HepG2 (cell line): ENCODE data around the gene DAG1. TPM values are rescaled to one million over a fixed set of nuclear protein-coding genes. Genes with fewer than 3 reads are reported as not detected.

Experiments used
- ATAC-seq: fragments of 200-7000 bp; cut with Tn5 transposase; 3 replicates; pipeline ENCODE4 v1.9.1; 2020; ENCODE audit warnings: mild to moderate bottlenecking, moderate library complexity
- BruUV-seq: library from RNA; stranded (reverse); fragments of 400-500 nt; replicated peaks from 2 replicates; lab custom pipeline; 2021; lab: Mats Ljungman, UMichigan
- CTCF ChIA-PET: fragments of 300-600 bp; formaldehyde crosslinking; extraction: SDS; loops from one replicate; lab custom pipeline; 2021; ENCODE audit warnings: low total read pairs, inconsistent platforms, low intra/inter-chr PET ratio; lab: Yijun Ruan, JAX
- POLR2A ChIA-PET: fragments of 350-600 bp; sonication (Branson Sonifier 250); formaldehyde crosslinking; loops from one replicate; lab custom pipeline; 2020; ENCODE audit warnings: antibody characterized with exemption, inconsistent platforms; lab: Yijun Ruan, JAX
- DNase-seq: peaks from one replicate; pipeline ENCODE4 v3.0.0-alpha.2; 2015; ENCODE audit warnings: low spot score
- FAIRE-seq: peaks from 3 replicates; lab custom pipeline; 2011; peaks lifted over from hg19 to GRCh38; lab: Jason Lieb, UNC
- H2AFZ ChIP-seq: one replicate; pipeline ENCODE4 v1.6.1; 2011; ENCODE audit warnings: low read length, inconsistent platforms
- H3K27ac ChIP-seq: fragments of 300-600 bp; 3 replicates; pipeline ENCODE4 v1.8.0; 2011; ENCODE audit warnings: mixed run types, mild to moderate bottlenecking, mixed read lengths, low read length, inconsistent platforms; ENCODE audit not compliant: insufficient read depth; ENCODE audit errors: extremely low read length
- H3K27me3 ChIP-seq, 2 experiments: fragments of 200-600 bp in 1 of 2; 2 replicates in 1 of 2; 3 replicates in 1 of 2; pipeline versions ENCODE4 v1.6.0 to v1.8.0; 2011; ENCODE audit warnings: low read length in 2 of 2, mild to moderate bottlenecking in 2 of 2, moderate library complexity in 2 of 2, inconsistent platforms in 1 of 2; ENCODE audit not compliant: insufficient read depth in 2 of 2, control insufficient read depth in 1 of 2
- H3K36me3 ChIP-seq, 2 experiments: fragments of 200-600 bp in 1 of 2; replicated peaks in 1 of 2; 2 replicates in 1 of 2; 3 replicates in 1 of 2; pipeline versions ENCODE4 v1.5.1 to v1.8.0; 2011; ENCODE audit warnings: low read length in 2 of 2, inconsistent platforms in 1 of 2; ENCODE audit not compliant: insufficient read depth in 2 of 2, control insufficient read depth in 1 of 2
- H3K4me1 ChIP-seq: 2 replicates; pipeline ENCODE4 v1.5.1; 2012; ENCODE audit warnings: low read length, inconsistent platforms; ENCODE audit not compliant: insufficient read depth
- H3K4me2 ChIP-seq: 2 replicates; pipeline ENCODE4 v1.6.0; 2011; ENCODE audit warnings: low read depth, low read length, inconsistent platforms
- H3K4me3 ChIP-seq, 3 experiments: fragments of 200-600 bp in 1 of 3; sonication (generic), shearing (Covaris generic) in 1 of 3; replicated peaks in 1 of 3; 2 replicates each; pipeline ENCODE4 v1.5.1; 2011 to 2016; ENCODE audit warnings: low read length in 3 of 3, inconsistent platforms in 2 of 3, low read depth in 2 of 3, mild to moderate bottlenecking in 2 of 3, control low read depth in 1 of 3, mixed read lengths in 1 of 3; ENCODE audit not compliant: insufficient read depth in 1 of 3
- H3K79me2 ChIP-seq: one replicate; pipeline ENCODE4 v1.6.1; 2011; ENCODE audit warnings: low read length, inconsistent platforms; ENCODE audit not compliant: insufficient read depth
- H3K9ac ChIP-seq: 2 replicates; pipeline ENCODE4 v1.6.0; 2011; ENCODE audit warnings: mild to moderate bottlenecking, low read depth, low read length, inconsistent platforms; ENCODE audit not compliant: insufficient read depth
- H3K9me3 ChIP-seq: 2 replicates; pipeline ENCODE4 v1.5.1; 2012; ENCODE audit warnings: mild to moderate bottlenecking, low read length
- H4K20me1 ChIP-seq: 2 replicates; pipeline ENCODE4 v1.6.0; 2011; ENCODE audit warnings: inconsistent platforms, mild to moderate bottlenecking, low read length, moderate library complexity; ENCODE audit not compliant: insufficient read depth
- AHDC1 ChIP-seq: sonication (generic); formaldehyde crosslinking; IDR thresholded peaks from 2 replicates; pipeline ENCODE4 v1.5.1; 2020; ENCODE audit warnings: mild to moderate bottlenecking, missing genetic modification reagents, borderline replicate concordance
- CBX2 ChIP-seq, 2 experiments: fragments of 200-600 bp in 1 of 2; sonication (generic); formaldehyde crosslinking in 1 of 2; IDR thresholded peaks; 2 replicates each; pipeline versions ENCODE4 v1.7.0 to v1.8.1; 2018 to 2022; ENCODE audit warnings: low read depth in 2 of 2, low read length in 1 of 2, mild to moderate bottlenecking in 1 of 2, missing genetic modification reagents in 1 of 2
- FLYWCH1 ChIP-seq: sonication (generic); formaldehyde crosslinking; IDR thresholded peaks from 2 replicates; pipeline ENCODE4 v1.8.1; 2023; ENCODE audit warnings: mild to moderate bottlenecking, missing genetic modification reagents
- HNRNPUL1 ChIP-seq: fragments of 200-400 bp; formaldehyde crosslinking; IDR thresholded peaks from 2 replicates; pipeline ENCODE4 v1.6.1; 2017; ENCODE audit warnings: low read depth, mild to moderate bottlenecking, low read length, moderate library complexity
- KAT7 ChIP-seq: IDR thresholded peaks from 2 replicates; pipeline ENCODE4 v1.6.1; 2018; ENCODE audit warnings: borderline replicate concordance, missing compliant biosample characterization
- KDM5B ChIP-seq: sonication (generic); formaldehyde crosslinking; IDR thresholded peaks from 2 replicates; pipeline ENCODE4 v1.4.0; 2020; ENCODE audit warnings: missing genetic modification reagents, mild to moderate bottlenecking, borderline replicate concordance
- KMT2A ChIP-seq: sonication (generic); formaldehyde crosslinking; IDR thresholded peaks from 2 replicates; pipeline ENCODE4 v1.4.0; 2020; ENCODE audit warnings: missing genetic modification reagents
- NR2F2 ChIP-seq: IDR thresholded peaks from 2 replicates; pipeline ENCODE4 v1.6.1; 2012; ENCODE audit warnings: low read depth, inconsistent platforms, borderline replicate concordance
- RAD21 ChIP-seq: fragments of 450-650 bp; formaldehyde crosslinking; IDR thresholded peaks from 2 replicates; pipeline ENCODE4 v1.5.0; 2020; ENCODE audit warnings: mild to moderate bottlenecking
- SMAD9 ChIP-seq: sonication (generic); formaldehyde crosslinking; IDR thresholded peaks from 2 replicates; pipeline ENCODE4 v1.5.1; 2020; ENCODE audit warnings: mild to moderate bottlenecking, missing genetic modification reagents
- SMC3 ChIP-seq: IDR thresholded peaks from 2 replicates; pipeline ENCODE4 v1.6.1; 2011; ENCODE audit warnings: low read length, improper control_type of control experiment
- ZNF350 ChIP-seq: sonication (generic); formaldehyde crosslinking; IDR thresholded peaks from 2 replicates; pipeline ENCODE4 v1.4.0; 2020; ENCODE audit warnings: mild to moderate bottlenecking, low read depth, missing genetic modification reagents, borderline replicate concordance
- ZNF772 ChIP-seq: sonication (generic); formaldehyde crosslinking; IDR thresholded peaks from 2 replicates; pipeline ENCODE4 v1.5.0; 2020; ENCODE audit warnings: mild to moderate bottlenecking, missing genetic modification reagents
- ZNF775 ChIP-seq: sonication (generic); formaldehyde crosslinking; IDR thresholded peaks from 2 replicates; pipeline ENCODE4 v1.4.0; 2020; ENCODE audit warnings: missing genetic modification reagents, mild to moderate bottlenecking, moderate library complexity, borderline replicate concordance
- ZNF782 ChIP-seq: sonication (generic); formaldehyde crosslinking; IDR thresholded peaks from 2 replicates; pipeline ENCODE4 v1.4.0; 2020; ENCODE audit warnings: missing genetic modification reagents, mild to moderate bottlenecking, borderline replicate concordance
- WGBS: methylation state at CpG from one replicate; pipeline ENCODE4 v1.1.6; 2017; ENCODE audit warnings: low lambda C conversion rate; 5-methylcytosine and 5-hydroxymethylcytosine counted together
- in situ Hi-C: cut with HindIII; loops from 2 replicates; pipeline ENCODE4 v1.10.0; 2017; ENCODE audit warnings: low pct_unique_long_range_greater_than_20kb; ENCODE audit not compliant: extremely low pct_ligation_motif_present
- intact Hi-C: fragments of 100-400 bp; cut with micrococcal nuclease; formaldehyde crosslinking; loops from one replicate; pipeline ENCODE4 v1.10.0; 2022; ENCODE audit not compliant: unreplicated experiment
- polyA plus RNA-seq, 8 experiments: library from polyadenylated mRNA; depleted of rRNA in 3 of 8; stranded (reverse) in 7 of 8; unstranded in 1 of 8; fragments of >200 nt; fragmentation: Illumina TruSeq in 4 of 8; extraction: Trizol in 4 of 8; gene quantifications; 2 replicates each; pipeline versions ENCODE4 v1.2.1 to v1.2.3, GENCODE V29; 2011 to 2016; ENCODE audit warnings: low read depth in 4 of 8, missing spikeins in 1 of 8, mixed read lengths in 1 of 8; ENCODE audit not compliant: insufficient read depth in 1 of 8
- total RNA-seq, 5 experiments: library from RNA; depleted of rRNA; stranded (reverse); fragments of >200 nt; fragmentation: Illumina TruSeq; extraction: Trizol; gene quantifications; 2 replicates each; pipeline ENCODE4 v1.2.3, GENCODE V29; 2016; ENCODE audit warnings: low read depth in 1 of 5
- TF ChIP-seq, protein P1 (sequence below): sonication (generic); formaldehyde crosslinking; IDR thresholded peaks from 2 replicates; pipeline ENCODE4 v1.8.0; 2022; ENCODE audit warnings: mild to moderate bottlenecking, missing genetic modification reagents, moderate library complexity

DAG1 gene
- total and polyA plus RNA-seq, 2 of the 13 experiments (the other 11 are each of a cell fraction or from before 2014, with no cell fraction given) = 47.3 to 50.4 TPM

DNA sequence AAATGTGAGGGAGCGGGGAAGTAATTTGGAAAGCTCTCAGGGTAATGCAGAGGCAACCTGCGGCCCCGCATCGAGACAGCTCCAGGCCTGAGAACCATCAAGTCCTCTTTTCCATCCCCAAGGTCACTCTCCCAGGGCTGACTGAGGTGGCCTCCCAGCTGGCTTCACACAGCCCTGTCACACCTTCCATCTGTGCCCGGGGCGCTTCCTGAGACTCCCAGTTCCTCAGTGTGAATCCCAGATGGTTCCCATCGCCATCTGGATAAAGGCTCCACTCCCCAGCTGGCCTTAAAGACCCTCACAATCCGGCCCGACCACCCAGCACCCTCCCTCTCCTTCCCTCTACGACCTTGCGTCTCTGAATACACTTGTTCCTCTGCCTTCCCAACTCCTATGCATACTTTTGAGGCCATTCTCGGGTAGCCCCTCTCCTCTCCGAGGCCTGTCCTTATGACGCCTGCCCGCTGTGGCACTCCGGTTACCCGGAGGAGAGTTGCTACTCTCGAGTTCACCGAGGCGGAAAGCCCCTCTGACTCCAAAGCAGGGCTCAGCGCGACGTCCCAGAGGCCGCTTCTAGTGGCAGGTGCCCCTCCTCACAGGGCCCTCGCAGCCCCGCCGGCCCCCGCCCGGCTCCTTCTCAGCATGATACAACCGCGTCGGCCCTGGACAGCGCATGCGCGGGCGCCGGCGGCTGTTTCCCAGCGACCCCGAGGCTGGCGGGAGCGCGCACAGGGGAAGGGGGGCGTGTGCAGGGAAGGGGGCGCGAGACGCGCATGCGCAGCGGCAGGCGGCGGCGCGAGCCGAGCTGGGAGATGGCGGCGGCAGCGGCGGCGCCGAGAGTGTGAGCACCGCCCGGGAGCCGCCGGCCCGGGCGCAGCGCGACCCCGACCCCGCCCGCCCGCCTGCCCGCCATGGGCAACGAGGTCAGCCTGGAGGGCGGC lies 83.9 kb downstream of the DAG1 start, which contains the start of gene BSN:
Gene BSN (plus strand): TSS at position 786 of the 941 bp plus-strand sequence. CDS start 126 bp downstream, at position 912.
- BruUV-seq = TSS peak; percentile 84
- 2% methylated on average over 25 of the region's 76 CpGs for WGBS
- H2AFZ ChIP-seq = peak within 1 kb of the TSS; percentile 75
- no peaks in the 10 kb centered on the region for H3K36me3 ChIP-seq
- POLR2A ChIA-PET = interaction anchor here (0.5 to 5.9 kb wide), 10 partner anchors 13 to 547 kb away, joined by 3 to 53 read pairs (median 4); partner anchors contain the start of genes RHOA and WDR6
- ATAC-seq = peak; percentile 83
- H3K4me2 ChIP-seq = peak within 1 kb of the TSS; percentile 98
- CTCF ChIA-PET = interaction anchor here (1.0 kb wide), 1 partner anchor 14 kb away, joined by 3 read pairs; no protein-coding TSS in a partner anchor
- H3K9me3 ChIP-seq = no peaks in the 10 kb centered on the region
- intact Hi-C loops (no loop called here), in situ Hi-C loops (no loop called here)
- H3K9ac ChIP-seq = peak within 1 kb of the TSS; percentile 69
- FAIRE-seq = no peak
- no peaks in the 10 kb centered on the region for H4K20me1 ChIP-seq
- peak within 1 kb of the TSS; percentile 58 for H3K27ac ChIP-seq
- peak within 1 kb of the TSS; percentile 74 to 87 (median 75) for H3K4me3 ChIP-seq
- peaks cover 0 to 3% of the 10 kb centered on the region in 2 experiments; a peak in 1 of 5 replicates for H3K27me3 ChIP-seq
- H3K79me2 ChIP-seq = peaks cover 3% of the 10 kb centered on the region
- H3K4me1 ChIP-seq = peaks cover 48% of the 10 kb centered on the region
- DNase-seq = peak; percentile 80
- TF ChIP-seq ZNF775 (CRISPR knock-in tag) (no peak), KAT7 (no peak), ZNF350 (peak; percentile 62; the same call in 1 of the 2 replicates), SMC3 (no peak), ZNF772 (CRISPR knock-in tag) (no peak), AHDC1 (CRISPR knock-in tag) (no peak), HNRNPUL1 (no peak), FLYWCH1 (CRISPR knock-in tag) (0 out of 2 replicates have a peak, but pooled peaks have one; percentile 3), KMT2A (CRISPR knock-in tag) (no peak), RAD21 (CRISPR knock-in tag) (no peak), SMAD9 (no peak), CBX2 (IDR thresholded peaks at IDR 0.05; ENCODE audit: low read depth, low read length) (no peak), CBX2 (CRISPR knock-in tag; IDR thresholded peaks at IDR 0.05; ENCODE audit: low read depth) (no peak), NR2F2 (no peak), ZNF782 (CRISPR knock-in tag) (no peak), KDM5B (CRISPR knock-in tag) (peak; percentile 79; the same call in 1 of the 2 replicates)
- TF ChIP-seq, protein P1, sequence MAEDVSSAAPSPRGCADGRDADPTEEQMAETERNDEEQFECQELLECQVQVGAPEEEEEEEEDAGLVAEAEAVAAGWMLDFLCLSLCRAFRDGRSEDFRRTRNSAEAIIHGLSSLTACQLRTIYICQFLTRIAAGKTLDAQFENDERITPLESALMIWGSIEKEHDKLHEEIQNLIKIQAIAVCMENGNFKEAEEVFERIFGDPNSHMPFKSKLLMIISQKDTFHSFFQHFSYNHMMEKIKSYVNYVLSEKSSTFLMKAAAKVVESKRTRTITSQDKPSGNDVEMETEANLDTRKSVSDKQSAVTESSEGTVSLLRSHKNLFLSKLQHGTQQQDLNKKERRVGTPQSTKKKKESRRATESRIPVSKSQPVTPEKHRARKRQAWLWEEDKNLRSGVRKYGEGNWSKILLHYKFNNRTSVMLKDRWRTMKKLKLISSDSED (CRISPR knock-in tag) = no peak
